CD14-positive monocyte (primary cell): ENCODE data around the gene CRYBA4. TPM values are rescaled to one million over a fixed set of nuclear protein-coding genes. Genes with fewer than 3 reads are reported as not detected.

Source experiments
- DNase-seq, 3 donors: peaks; one replicate each; pipeline ENCODE4 v3.0.0-alpha.2; 2011 to 2022
- H2AFZ ChIP-seq: 2 replicates; pipeline ENCODE4 v1.6.0; 2012; ENCODE audit warnings: mild to moderate bottlenecking, low read depth, low read length, inconsistent platforms; ENCODE audit not compliant: insufficient read depth, poor library complexity, severe bottlenecking
- H3K27ac ChIP-seq, 2 donors: 1 replicate in 1 of 2; 2 replicates in 1 of 2; pipeline ENCODE4 v1.5.1; 2012 to 2013; ENCODE audit warnings: low read length in 2 of 2, control low read depth in 1 of 2, inconsistent platforms in 1 of 2, low read depth in 1 of 2, mild to moderate bottlenecking in 1 of 2
- H3K27me3 ChIP-seq, 2 donors: one replicate each; pipeline versions ENCODE4 v1.6.0 to v1.6.1; 2011 to 2013; ENCODE audit warnings: low read length in 2 of 2; ENCODE audit not compliant: control insufficient read depth in 2 of 2, insufficient read depth in 2 of 2
- H3K36me3 ChIP-seq, 2 donors: replicated peaks in 1 of 2; 1 replicate in 1 of 2; 2 replicates in 1 of 2; pipeline versions ENCODE4 v1.5.1 to v1.6.1; 2012 to 2013; ENCODE audit warnings: low read length in 2 of 2, control low read depth in 1 of 2, inconsistent platforms in 1 of 2, mild to moderate bottlenecking in 1 of 2; ENCODE audit not compliant: insufficient read depth in 2 of 2, control insufficient read depth in 1 of 2
- H3K4me1 ChIP-seq, 2 donors: 1 replicate in 1 of 2; 2 replicates in 1 of 2; pipeline versions ENCODE4 v1.5.1 to v1.6.1; 2012 to 2013; ENCODE audit warnings: low read length in 2 of 2, control low read depth in 1 of 2, inconsistent platforms in 1 of 2, mild to moderate bottlenecking in 1 of 2, moderate library complexity in 1 of 2; ENCODE audit not compliant: insufficient read depth in 2 of 2, control insufficient read depth in 1 of 2
- H3K4me2 ChIP-seq: replicated peaks from 2 replicates; pipeline ENCODE3; 2012; ENCODE audit warnings: low read length, moderate library complexity, mild to moderate bottlenecking; ENCODE audit not compliant: poor library complexity, severe bottlenecking; ENCODE audit errors: extremely low read depth
- H3K4me3 ChIP-seq, 3 experiments: fragments of 200-600 bp in 1 of 3; sonication (generic) in 1 of 3; replicated peaks in 1 of 3; 1 replicate in 2 of 3; 2 replicates in 1 of 3; pipeline ENCODE4 v1.5.1; 2011 to 2013; ENCODE audit warnings: low read length in 3 of 3, mild to moderate bottlenecking in 3 of 3, control low read depth in 2 of 3, low read depth in 2 of 3, inconsistent platforms in 1 of 3, moderate library complexity in 1 of 3
- H3K79me2 ChIP-seq: 2 replicates; pipeline ENCODE4 v1.6.0; 2012; ENCODE audit warnings: mild to moderate bottlenecking, control low read depth, inconsistent platforms, low read length, moderate library complexity; ENCODE audit not compliant: insufficient read depth
- H3K9ac ChIP-seq: 2 replicates; pipeline ENCODE4 v1.6.0; 2017; ENCODE audit warnings: low read length, mild to moderate bottlenecking; ENCODE audit not compliant: insufficient read depth, poor library complexity, severe bottlenecking
- H3K9me3 ChIP-seq, 2 donors: replicated peaks in 1 of 2; 1 replicate in 1 of 2; 2 replicates in 1 of 2; pipeline versions ENCODE4 v1.5.1 to v1.6.1; 2012 to 2013; ENCODE audit warnings: low read length in 2 of 2, control low read depth in 1 of 2; ENCODE audit not compliant: control insufficient read depth in 1 of 2, insufficient read depth in 1 of 2
- H4K20me1 ChIP-seq: 2 replicates; pipeline ENCODE4 v1.6.0; 2012; ENCODE audit warnings: mild to moderate bottlenecking, low read length, control low read depth, moderate library complexity; ENCODE audit not compliant: insufficient read depth
- H3K27ac Mint-ChIP-seq, 7 donors: one replicate each; pipeline ENCODE4 v1.8.0; 2020; ENCODE audit warnings: mild to moderate bottlenecking in 7 of 7, mixed read lengths in 7 of 7, moderate library complexity in 6 of 7, inconsistent platforms in 2 of 7
- H3K27me3 Mint-ChIP-seq, 3 donors: one replicate each; pipeline ENCODE4 v1.8.0; 2021 to 2022; ENCODE audit warnings: low read depth in 3 of 3, mild to moderate bottlenecking in 3 of 3, mixed read lengths in 3 of 3, moderate library complexity in 3 of 3, inconsistent platforms in 1 of 3
- H3K36me3 Mint-ChIP-seq, 2 donors: one replicate each; pipeline ENCODE4 v1.8.0; 2020; ENCODE audit warnings: mixed read lengths in 2 of 2, inconsistent platforms in 1 of 2, mild to moderate bottlenecking in 1 of 2
- H3K4me1 Mint-ChIP-seq: one replicate; pipeline ENCODE4 v1.8.0; 2020; ENCODE audit warnings: mild to moderate bottlenecking, mixed read lengths
- H3K4me3 Mint-ChIP-seq, 2 donors: one replicate each; pipeline ENCODE4 v1.8.0; 2020; ENCODE audit warnings: mild to moderate bottlenecking in 2 of 2, mixed read lengths in 2 of 2, moderate library complexity in 1 of 2
- H3K9me3 Mint-ChIP-seq, 7 donors: one replicate each; pipeline ENCODE4 v1.8.0; 2020 to 2022; ENCODE audit warnings: mixed read lengths in 7 of 7, mild to moderate bottlenecking in 6 of 7, moderate library complexity in 6 of 7, inconsistent platforms in 2 of 7
- WGBS: methylation state at CpG from one replicate; pipeline ENCODE4 v1.1.5; 2013; ENCODE audit warnings: missing lambda C conversion rate; ENCODE audit not compliant: insufficient coverage; 5-methylcytosine and 5-hydroxymethylcytosine counted together
- intact Hi-C, 2 donors: fragments of 100-400 bp; cut with micrococcal nuclease; formaldehyde crosslinking; loops; one replicate each; pipeline versions ENCODE4 v1.15.0 to v1.15.1; 2023
- polyA plus RNA-seq, 3 donors: library from polyadenylated mRNA; depleted of rRNA in 1 of 3; unstranded in 2 of 3; stranded (reverse) in 1 of 3; fragments of 300-500 nt in 2 of 3; fragments of >200 nt in 1 of 3; fragmentation: Illumina TruSeq in 2 of 3; gene quantifications; 1 replicate in 2 of 3; 2 replicates in 1 of 3; pipeline ENCODE4 v1.2.3, GENCODE V29; 2012 to 2021
- TF ChIP-seq, protein P1 (sequence below): fragments of 200-600 bp; IDR thresholded peaks from one replicate; pipeline ENCODE4 v1.8.0; 2022; ENCODE audit warnings: antibody characterized with exemption, mild to moderate bottlenecking

Gene CRYBA4
- polyA plus RNA-seq, 3 donors, result not detected

DNA sequence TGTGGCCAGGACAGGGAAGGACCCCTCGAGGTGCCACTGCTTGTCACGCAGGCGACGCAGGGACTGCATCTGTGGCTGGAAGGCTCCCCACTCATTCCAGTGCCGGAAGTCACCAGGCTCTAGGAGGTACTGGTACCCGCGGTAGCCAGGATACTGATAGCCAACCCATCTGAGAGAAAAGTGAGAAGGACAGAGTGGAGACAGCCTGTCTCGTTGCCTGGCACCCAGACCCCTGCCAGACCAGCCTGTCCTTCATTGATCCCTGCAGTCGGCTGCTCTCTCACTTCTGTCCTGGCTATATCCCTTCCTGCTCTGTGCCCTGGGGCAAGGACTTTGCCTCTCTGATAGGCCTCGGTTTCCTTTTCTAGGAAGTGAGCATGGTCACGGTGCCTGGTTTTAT, 22.3 kb upstream of the CRYBA4 start:
- H3K27me3 Mint-ChIP-seq, result peaks cover 0 to 6% (median 4%) of the 10 kb centered on the region in 3 donors
- peak overlapping the region in 2 of 7 donors; percentile 30 to 52 for H3K27ac Mint-ChIP-seq
- H3K9ac ChIP-seq, result no peak overlapping the region
- H4K20me1 ChIP-seq, result no peaks in the 10 kb centered on the region
- intact Hi-C loops, result no loop called here
- H3K79me2 ChIP-seq, result no peaks in the 10 kb centered on the region
- 90% methylated on average over 9 of the region's 11 CpGs for WGBS
- H3K4me3 ChIP-seq, result no peak overlapping the region
- no peaks in the 10 kb centered on the region for H3K27me3 ChIP-seq
- H3K4me1 ChIP-seq, result no peaks in the 10 kb centered on the region
- H3K9me3 ChIP-seq, result no peaks in the 10 kb centered on the region
- no peak overlapping the region for H3K4me2 ChIP-seq
- H2AFZ ChIP-seq, result no peak overlapping the region
- H3K4me3 Mint-ChIP-seq, result no peak overlapping the region
- DNase-seq, result no peak
- H3K9me3 Mint-ChIP-seq, result peaks cover 0 to 1% (median 0%) of the 10 kb centered on the region in 7 donors
- peaks cover 4% of the 10 kb centered on the region for H3K4me1 Mint-ChIP-seq
- no peaks in the 10 kb centered on the region for H3K36me3 ChIP-seq
- H3K36me3 Mint-ChIP-seq, result no peaks in the 10 kb centered on the region
- H3K27ac ChIP-seq, result no peak overlapping the region
- TF ChIP-seq, protein P1, sequence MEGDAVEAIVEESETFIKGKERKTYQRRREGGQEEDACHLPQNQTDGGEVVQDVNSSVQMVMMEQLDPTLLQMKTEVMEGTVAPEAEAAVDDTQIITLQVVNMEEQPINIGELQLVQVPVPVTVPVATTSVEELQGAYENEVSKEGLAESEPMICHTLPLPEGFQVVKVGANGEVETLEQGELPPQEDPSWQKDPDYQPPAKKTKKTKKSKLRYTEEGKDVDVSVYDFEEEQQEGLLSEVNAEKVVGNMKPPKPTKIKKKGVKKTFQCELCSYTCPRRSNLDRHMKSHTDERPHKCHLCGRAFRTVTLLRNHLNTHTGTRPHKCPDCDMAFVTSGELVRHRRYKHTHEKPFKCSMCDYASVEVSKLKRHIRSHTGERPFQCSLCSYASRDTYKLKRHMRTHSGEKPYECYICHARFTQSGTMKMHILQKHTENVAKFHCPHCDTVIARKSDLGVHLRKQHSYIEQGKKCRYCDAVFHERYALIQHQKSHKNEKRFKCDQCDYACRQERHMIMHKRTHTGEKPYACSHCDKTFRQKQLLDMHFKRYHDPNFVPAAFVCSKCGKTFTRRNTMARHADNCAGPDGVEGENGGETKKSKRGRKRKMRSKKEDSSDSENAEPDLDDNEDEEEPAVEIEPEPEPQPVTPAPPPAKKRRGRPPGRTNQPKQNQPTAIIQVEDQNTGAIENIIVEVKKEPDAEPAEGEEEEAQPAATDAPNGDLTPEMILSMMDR, result no peak

DNA sequence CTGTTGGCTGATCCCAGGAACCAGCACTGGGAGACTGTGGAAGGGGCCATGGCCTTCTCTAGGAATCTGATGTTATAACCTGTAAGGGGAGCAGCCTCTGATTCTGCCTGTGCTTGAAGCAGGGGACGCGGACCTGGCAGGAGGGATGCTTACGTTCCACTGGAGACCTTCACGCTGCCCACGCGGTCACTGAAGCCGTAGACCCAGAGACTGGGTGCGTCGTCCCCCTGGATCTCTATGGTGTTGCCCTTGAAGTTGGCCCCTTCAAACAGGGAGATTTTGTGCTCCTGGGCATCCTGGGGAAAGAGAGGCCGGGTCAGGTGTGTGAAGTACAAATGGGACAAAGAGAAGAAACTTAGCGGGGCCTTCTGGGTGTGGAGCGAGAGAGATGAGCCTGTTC, 20.0 kb upstream of the CRYBA4 start:
- Histone ChIP-seq H3K4me1 (no peaks in the 10 kb centered on the region), H3K9ac (no peak overlapping the region), H3K9me3 (no peaks in the 10 kb centered on the region), H4K20me1 (no peaks in the 10 kb centered on the region), H2AFZ (no peak overlapping the region), H3K79me2 (no peaks in the 10 kb centered on the region), H3K4me3 (no peak overlapping the region), H3K27me3 (no peaks in the 10 kb centered on the region), H3K27ac (no peak overlapping the region), H3K4me2 (no peak overlapping the region), H3K36me3 (no peaks in the 10 kb centered on the region)
- no peak overlapping the region for H3K4me3 Mint-ChIP-seq
- peak overlapping the region in 1 of 7 donors; percentile 48 for H3K27ac Mint-ChIP-seq
- no peaks in the 10 kb centered on the region for H3K36me3 Mint-ChIP-seq
- TF ChIP-seq, protein P1, result no peak
- DNase-seq, result no peak
- peaks cover 0 to 1% (median 0%) of the 10 kb centered on the region in 7 donors for H3K9me3 Mint-ChIP-seq
- WGBS, result 96% methylated on average over 12 of the region's 12 CpGs
- peaks cover 8% of the 10 kb centered on the region for H3K4me1 Mint-ChIP-seq
- intact Hi-C loops, result no loop called here
- H3K27me3 Mint-ChIP-seq, result peaks cover 0 to 6% (median 4%) of the 10 kb centered on the region in 3 donors
